Endothelial cell (in vitro differentiated cells): ENCODE measurements around the gene PPP1CC. TPM values are rescaled to one million over a fixed set of nuclear protein-coding genes. Genes with fewer than 3 reads are reported as not detected.

Experiments used
- DNase-seq: peaks from one replicate; pipeline ENCODE4 v3.0.0; 2021; ENCODE audit warnings: low spot score
- H3K27ac Mint-ChIP-seq: one replicate; pipeline ENCODE4 v1.8.0; 2021; ENCODE audit warnings: mixed read lengths, inconsistent platforms; ENCODE audit not compliant: unreplicated experiment
- H3K27me3 Mint-ChIP-seq: one replicate; pipeline ENCODE4 v1.8.0; 2021; ENCODE audit warnings: mild to moderate bottlenecking, moderate library complexity, mixed read lengths, inconsistent platforms; ENCODE audit not compliant: unreplicated experiment
- H3K36me3 Mint-ChIP-seq: one replicate; pipeline ENCODE4 v1.8.0; 2021; ENCODE audit warnings: mild to moderate bottlenecking, low read depth, mixed read lengths, inconsistent platforms; ENCODE audit not compliant: unreplicated experiment
- H3K4me1 Mint-ChIP-seq: one replicate; pipeline ENCODE4 v1.8.0; 2021; ENCODE audit warnings: mild to moderate bottlenecking, mixed read lengths, inconsistent platforms; ENCODE audit not compliant: unreplicated experiment
- H3K4me3 Mint-ChIP-seq: one replicate; pipeline ENCODE4 v1.8.0; 2021; ENCODE audit warnings: mild to moderate bottlenecking, mixed read lengths, inconsistent platforms; ENCODE audit not compliant: unreplicated experiment
- H3K9me3 Mint-ChIP-seq: one replicate; pipeline ENCODE4 v1.8.0; 2021; ENCODE audit warnings: mixed read lengths, inconsistent platforms; ENCODE audit not compliant: unreplicated experiment
- CTCF ChIP-seq: fragments of 200-600 bp; sonication (generic); IDR thresholded peaks from one replicate; pipeline ENCODE4 v1.5.0; 2021; ENCODE audit warnings: antibody characterized with exemption; ENCODE audit not compliant: unreplicated experiment
- total RNA-seq: library from RNA; stranded (reverse); fragmentation: NEBNext Ultra II Directional; extraction: Animal tissue kit (Norgen Biotek cat#: 25700); gene quantifications from one replicate; pipeline ENCODE4 v1.2.1, GENCODE V29; 2021; ENCODE audit not compliant: unreplicated experiment

Gene PPP1CC
- total RNA-seq, 1 donor from 2014 or later = 152 TPM

DNA sequence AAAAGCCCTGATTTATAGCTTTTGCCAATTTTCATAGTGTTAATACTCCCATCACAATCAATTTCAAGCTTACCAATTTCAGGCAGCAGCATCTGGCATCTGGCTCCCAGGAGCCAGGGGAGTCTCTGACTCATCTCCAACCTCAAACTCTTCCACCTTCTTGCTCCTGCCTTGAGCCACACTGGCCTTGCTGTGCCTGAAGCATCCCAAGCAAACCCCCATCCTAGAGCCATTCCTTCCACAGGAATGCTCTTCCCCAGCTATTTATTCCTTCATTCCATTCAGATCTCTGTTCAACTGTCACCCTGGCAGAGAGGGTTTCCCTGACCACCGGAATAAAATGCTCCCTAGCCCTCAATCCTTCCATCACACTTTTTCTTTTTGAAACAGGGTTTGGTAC, 13.9 kb upstream of the PPP1CC start:
- DNase-seq = no peak
- no peak overlapping the region for H3K27ac Mint-ChIP-seq
- H3K4me3 Mint-ChIP-seq = no peak overlapping the region
- H3K9me3 Mint-ChIP-seq = no peaks in the 10 kb centered on the region
- H3K36me3 Mint-ChIP-seq = no peaks in the 10 kb centered on the region
- no peak for TF ChIP-seq CTCF
- H3K4me1 Mint-ChIP-seq = no peaks in the 10 kb centered on the region
- peaks cover 2% of the 10 kb centered on the region for H3K27me3 Mint-ChIP-seq

- no peaks in the 10 kb centered on the region for H3K36me3 Mint-ChIP-seq
- no peaks in the 10 kb centered on the region for H3K9me3 Mint-ChIP-seq
- H3K27ac Mint-ChIP-seq = no peak overlapping the region
- H3K4me3 Mint-ChIP-seq = no peak overlapping the region
- DNase-seq = no peak
- no peak for TF ChIP-seq CTCF
- peaks cover 4% of the 10 kb centered on the region for H3K27me3 Mint-ChIP-seq
- H3K4me1 Mint-ChIP-seq = no peaks in the 10 kb centered on the region
These were observed 11.6 kb upstream of the PPP1CC start for GRCh38 chr12:110754101-110754793.

- Mint-ChIP-seq H3K36me3 (no peaks in the 10 kb centered on the region), H3K27ac (no peak overlapping the region), H3K27me3 (peaks cover 4% of the 10 kb centered on the region), H3K9me3 (no peaks in the 10 kb centered on the region), H3K4me1 (no peaks in the 10 kb centered on the region), H3K4me3 (no peak overlapping the region)
- TF ChIP-seq CTCF = no peak
- DNase-seq = no peak
These were observed 8.2 kb upstream of the PPP1CC start for GRCh38 chr12:110750784-110751461.

DNA sequence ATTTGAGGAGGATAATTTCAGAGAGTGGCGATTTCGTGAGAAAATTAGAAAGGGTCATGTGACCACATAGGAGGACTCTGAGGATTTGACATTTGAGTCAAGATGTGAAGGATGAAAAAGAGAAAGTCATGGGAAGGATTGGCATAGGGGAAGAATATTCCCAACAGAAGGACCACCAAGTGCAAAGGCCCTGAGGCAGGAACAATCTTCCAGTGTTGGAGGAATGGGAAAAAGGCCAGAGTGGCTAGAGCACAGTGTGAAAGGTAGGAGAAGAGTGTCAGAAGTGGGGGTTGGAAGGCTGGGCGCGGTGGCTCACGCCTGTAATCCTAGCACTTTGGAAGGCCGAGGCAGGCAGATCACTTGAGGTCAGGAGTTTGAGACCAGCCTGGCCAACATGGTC, 3.9 kb upstream of the PPP1CC start:
- DNase-seq = no peak
- Mint-ChIP-seq H3K9me3 (no peaks in the 10 kb centered on the region), H3K27ac (no peak overlapping the region), H3K4me3 (no peak overlapping the region), H3K27me3 (peaks cover 7% of the 10 kb centered on the region), H3K36me3 (no peaks in the 10 kb centered on the region), H3K4me1 (peaks cover 14% of the 10 kb centered on the region)
- TF ChIP-seq CTCF = no peak
